Testis (tissue), 2 donors: ENCODE results near the gene SERTAD1.

Experiments used
- POLR2A ChIP-seq: fragments of 450-650 bp; IDR thresholded peaks from one replicate; pipeline ENCODE4 v1.6.1; 2017; ENCODE audit warnings: antibody characterized with exemption, mild to moderate bottlenecking, moderate library complexity
- TF ChIP-seq, protein P1 (sequence below), 3 experiments: fragments of 450-650 bp in 2 of 3; fragments of 200-600 bp in 1 of 3; sonication (generic) in 1 of 3; IDR thresholded peaks; one replicate each; pipeline ENCODE4 v1.5.1; 2016 to 2019; ENCODE audit warnings: antibody characterized with exemption in 3 of 3, mild to moderate bottlenecking in 2 of 3, moderate library complexity in 1 of 3

DNA sequence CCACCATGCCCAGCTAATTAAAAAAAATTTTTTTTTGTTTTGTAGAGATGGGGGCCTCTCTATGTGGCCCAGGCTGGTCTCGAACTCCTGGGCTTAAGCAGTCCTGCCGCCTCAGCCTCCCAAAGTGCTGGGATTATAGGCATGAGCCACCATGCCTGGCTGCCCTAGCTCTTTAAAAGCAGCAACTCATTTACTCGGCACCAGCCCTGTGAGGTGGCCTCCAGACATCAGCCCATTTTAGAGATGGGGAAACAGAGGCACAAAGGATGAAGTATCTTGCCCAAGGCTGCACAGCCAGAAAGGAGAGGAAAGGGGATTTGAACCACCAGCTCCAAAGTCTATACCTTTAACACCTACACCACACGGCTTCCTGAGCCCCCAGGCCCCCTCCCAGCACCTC, 12.9 kb downstream of the SERTAD1 start:
- TF ChIP-seq, protein P1, sequence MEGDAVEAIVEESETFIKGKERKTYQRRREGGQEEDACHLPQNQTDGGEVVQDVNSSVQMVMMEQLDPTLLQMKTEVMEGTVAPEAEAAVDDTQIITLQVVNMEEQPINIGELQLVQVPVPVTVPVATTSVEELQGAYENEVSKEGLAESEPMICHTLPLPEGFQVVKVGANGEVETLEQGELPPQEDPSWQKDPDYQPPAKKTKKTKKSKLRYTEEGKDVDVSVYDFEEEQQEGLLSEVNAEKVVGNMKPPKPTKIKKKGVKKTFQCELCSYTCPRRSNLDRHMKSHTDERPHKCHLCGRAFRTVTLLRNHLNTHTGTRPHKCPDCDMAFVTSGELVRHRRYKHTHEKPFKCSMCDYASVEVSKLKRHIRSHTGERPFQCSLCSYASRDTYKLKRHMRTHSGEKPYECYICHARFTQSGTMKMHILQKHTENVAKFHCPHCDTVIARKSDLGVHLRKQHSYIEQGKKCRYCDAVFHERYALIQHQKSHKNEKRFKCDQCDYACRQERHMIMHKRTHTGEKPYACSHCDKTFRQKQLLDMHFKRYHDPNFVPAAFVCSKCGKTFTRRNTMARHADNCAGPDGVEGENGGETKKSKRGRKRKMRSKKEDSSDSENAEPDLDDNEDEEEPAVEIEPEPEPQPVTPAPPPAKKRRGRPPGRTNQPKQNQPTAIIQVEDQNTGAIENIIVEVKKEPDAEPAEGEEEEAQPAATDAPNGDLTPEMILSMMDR (IDR thresholded peaks at IDR 0.05) = no peak
- TF ChIP-seq POLR2A = no peak
